HepG2 (cell line): ENCODE measurements around the gene FCN3. TPM values are rescaled to one million over a fixed set of nuclear protein-coding genes. Genes with fewer than 3 reads are reported as not detected.
A peak's percentile ranks its signal among the peaks of the same experiment; 100 is the strongest.

Experiments
- KAT2B ChIP-seq: fragments of 150-350 bp; IDR thresholded peaks from 2 replicates; pipeline ENCODE4 v1.6.1; 2014; ENCODE audit warnings: low read depth, low read length, borderline replicate concordance
- NPAS2 ChIP-seq: sonication (generic); formaldehyde crosslinking; IDR thresholded peaks from 2 replicates; pipeline ENCODE4 v1.8.0; 2022; ENCODE audit warnings: mild to moderate bottlenecking, missing genetic modification reagents, borderline replicate concordance
- PLRG1 ChIP-seq: fragments of 450-650 bp; conservative IDR thresholded peaks from 2 replicates; pipeline ENCODE4 v1.6.1; 2016
- PRDM10 ChIP-seq: sonication (generic); formaldehyde crosslinking; IDR thresholded peaks from 2 replicates; pipeline ENCODE4 v1.4.0; 2020; ENCODE audit warnings: low read depth, missing genetic modification reagents
- RAD21 ChIP-seq: fragments of 450-650 bp; formaldehyde crosslinking; IDR thresholded peaks from 2 replicates; pipeline ENCODE4 v1.5.0; 2020; ENCODE audit warnings: mild to moderate bottlenecking
- RXRA ChIP-seq: sonication (generic); formaldehyde crosslinking; IDR thresholded peaks from 2 replicates; pipeline ENCODE4 v1.5.1; 2020; ENCODE audit warnings: missing genetic modification reagents
- ZFP1 ChIP-seq: IDR thresholded peaks from 2 replicates; pipeline ENCODE4 v1.6.1; 2016
- ZFP36L1 ChIP-seq: sonication (generic); formaldehyde crosslinking; IDR thresholded peaks from 2 replicates; pipeline ENCODE4 v1.8.0; 2022; ENCODE audit warnings: mild to moderate bottlenecking, missing genetic modification reagents, moderate library complexity
- ZFP90 ChIP-seq: sonication (generic); formaldehyde crosslinking; IDR thresholded peaks from 2 replicates; pipeline ENCODE4 v1.8.0; 2022; ENCODE audit warnings: missing genetic modification reagents, mild to moderate bottlenecking, inconsistent platforms, borderline replicate concordance
- ZNF101 ChIP-seq: sonication (generic); formaldehyde crosslinking; IDR thresholded peaks from 2 replicates; pipeline ENCODE4 v1.4.0; 2020; ENCODE audit warnings: mild to moderate bottlenecking, low read depth, missing genetic modification reagents, borderline replicate concordance
- ZNF292 ChIP-seq: sonication (generic); formaldehyde crosslinking; IDR thresholded peaks from 2 replicates; pipeline ENCODE4 v1.8.1; 2022; ENCODE audit warnings: mild to moderate bottlenecking, low read depth, missing genetic modification reagents, borderline replicate concordance
- ZNF33A ChIP-seq: sonication (generic); formaldehyde crosslinking; IDR thresholded peaks from 2 replicates; pipeline ENCODE4 v1.5.1; 2020; ENCODE audit warnings: missing genetic modification reagents, mild to moderate bottlenecking, moderate library complexity, borderline replicate concordance
- ZNF460 ChIP-seq: sonication (generic); formaldehyde crosslinking; IDR thresholded peaks from 2 replicates; pipeline ENCODE4 v1.5.1; 2020; ENCODE audit warnings: missing genetic modification reagents, mild to moderate bottlenecking, borderline replicate concordance
- ZNF891 ChIP-seq: sonication (generic); formaldehyde crosslinking; IDR thresholded peaks from 2 replicates; pipeline ENCODE4 v1.5.0; 2020; ENCODE audit warnings: mild to moderate bottlenecking, missing genetic modification reagents
- polyA plus RNA-seq, 8 experiments: library from polyadenylated mRNA; depleted of rRNA in 3 of 8; stranded (reverse) in 7 of 8; unstranded in 1 of 8; fragments of >200 nt; fragmentation: Illumina TruSeq in 4 of 8; extraction: Trizol in 4 of 8; gene quantifications; 2 replicates each; pipeline versions ENCODE4 v1.2.1 to v1.2.3, GENCODE V29; 2011 to 2016; ENCODE audit warnings: low read depth in 4 of 8, missing spikeins in 1 of 8, mixed read lengths in 1 of 8; ENCODE audit not compliant: insufficient read depth in 1 of 8
- total RNA-seq, 5 experiments: library from RNA; depleted of rRNA; stranded (reverse); fragments of >200 nt; fragmentation: Illumina TruSeq; extraction: Trizol; gene quantifications; 2 replicates each; pipeline ENCODE4 v1.2.3, GENCODE V29; 2016; ENCODE audit warnings: low read depth in 1 of 5
- TF ChIP-seq, protein P1 (sequence below): sonication (generic); formaldehyde crosslinking; conservative IDR thresholded peaks from 2 replicates; pipeline ENCODE4 v1.5.0; 2020; ENCODE audit warnings: missing genetic modification reagents
- TF ChIP-seq, protein P2 (sequence below): sonication (generic); formaldehyde crosslinking; IDR thresholded peaks from 2 replicates; pipeline ENCODE4 v1.8.0; 2022; ENCODE audit warnings: missing genetic modification reagents, mild to moderate bottlenecking, moderate library complexity, borderline replicate concordance
- TF ChIP-seq, protein P3 (sequence below): fragments of 450-650 bp; IDR thresholded peaks from 2 replicates; pipeline ENCODE4 v1.6.1; 2016
- TF ChIP-seq, protein P4 (sequence below): IDR thresholded peaks from 2 replicates; pipeline ENCODE4 v1.6.1; 2018; ENCODE audit warnings: missing genetic modification reagents, mild to moderate bottlenecking, missing compliant biosample characterization

Gene FCN3
- total and polyA plus RNA-seq, 2 of the 13 experiments (the other 11 are each of a cell fraction or from before 2014, with no cell fraction given), result not detected

- TF ChIP-seq ZNF33A (CRISPR knock-in tag) (no peak), ZFP1 (CRISPR knock-in tag) (no peak), NPAS2 (CRISPR knock-in tag) (no peak), ZNF891 (no peak), KAT2B (no peak), ZNF101 (CRISPR knock-in tag) (no peak), ZNF460 (no peak), PLRG1 (no peak), RAD21 (no peak), ZFP36L1 (CRISPR knock-in tag) (no peak), RXRA (CRISPR knock-in tag) (no peak), PRDM10 (CRISPR knock-in tag) (peak; percentile 71; the same call in 1 of the 2 replicates), ZFP90 (CRISPR knock-in tag) (0 out of 2 replicates have a peak, but pooled peaks have one; percentile 18), ZNF292 (CRISPR knock-in tag) (peak; percentile 61)
- TF ChIP-seq, protein P1, sequence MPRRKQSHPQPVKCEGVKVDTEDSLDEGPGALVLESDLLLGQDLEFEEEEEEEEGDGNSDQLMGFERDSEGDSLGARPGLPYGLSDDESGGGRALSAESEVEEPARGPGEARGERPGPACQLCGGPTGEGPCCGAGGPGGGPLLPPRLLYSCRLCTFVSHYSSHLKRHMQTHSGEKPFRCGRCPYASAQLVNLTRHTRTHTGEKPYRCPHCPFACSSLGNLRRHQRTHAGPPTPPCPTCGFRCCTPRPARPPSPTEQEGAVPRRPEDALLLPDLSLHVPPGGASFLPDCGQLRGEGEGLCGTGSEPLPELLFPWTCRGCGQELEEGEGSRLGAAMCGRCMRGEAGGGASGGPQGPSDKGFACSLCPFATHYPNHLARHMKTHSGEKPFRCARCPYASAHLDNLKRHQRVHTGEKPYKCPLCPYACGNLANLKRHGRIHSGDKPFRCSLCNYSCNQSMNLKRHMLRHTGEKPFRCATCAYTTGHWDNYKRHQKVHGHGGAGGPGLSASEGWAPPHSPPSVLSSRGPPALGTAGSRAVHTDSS (CRISPR knock-in tag), result no peak
- TF ChIP-seq, protein P2, sequence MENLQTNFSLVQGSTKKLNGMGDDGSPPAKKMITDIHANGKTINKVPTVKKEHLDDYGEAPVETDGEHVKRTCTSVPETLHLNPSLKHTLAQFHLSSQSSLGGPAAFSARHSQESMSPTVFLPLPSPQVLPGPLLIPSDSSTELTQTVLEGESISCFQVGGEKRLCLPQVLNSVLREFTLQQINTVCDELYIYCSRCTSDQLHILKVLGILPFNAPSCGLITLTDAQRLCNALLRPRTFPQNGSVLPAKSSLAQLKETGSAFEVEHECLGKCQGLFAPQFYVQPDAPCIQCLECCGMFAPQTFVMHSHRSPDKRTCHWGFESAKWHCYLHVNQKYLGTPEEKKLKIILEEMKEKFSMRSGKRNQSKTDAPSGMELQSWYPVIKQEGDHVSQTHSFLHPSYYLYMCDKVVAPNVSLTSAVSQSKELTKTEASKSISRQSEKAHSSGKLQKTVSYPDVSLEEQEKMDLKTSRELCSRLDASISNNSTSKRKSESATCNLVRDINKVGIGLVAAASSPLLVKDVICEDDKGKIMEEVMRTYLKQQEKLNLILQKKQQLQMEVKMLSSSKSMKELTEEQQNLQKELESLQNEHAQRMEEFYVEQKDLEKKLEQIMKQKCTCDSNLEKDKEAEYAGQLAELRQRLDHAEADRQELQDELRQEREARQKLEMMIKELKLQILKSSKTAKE (CRISPR knock-in tag), result 0 out of 2 replicates have a peak, but pooled peaks have one; percentile 6
- TF ChIP-seq, protein P3, sequence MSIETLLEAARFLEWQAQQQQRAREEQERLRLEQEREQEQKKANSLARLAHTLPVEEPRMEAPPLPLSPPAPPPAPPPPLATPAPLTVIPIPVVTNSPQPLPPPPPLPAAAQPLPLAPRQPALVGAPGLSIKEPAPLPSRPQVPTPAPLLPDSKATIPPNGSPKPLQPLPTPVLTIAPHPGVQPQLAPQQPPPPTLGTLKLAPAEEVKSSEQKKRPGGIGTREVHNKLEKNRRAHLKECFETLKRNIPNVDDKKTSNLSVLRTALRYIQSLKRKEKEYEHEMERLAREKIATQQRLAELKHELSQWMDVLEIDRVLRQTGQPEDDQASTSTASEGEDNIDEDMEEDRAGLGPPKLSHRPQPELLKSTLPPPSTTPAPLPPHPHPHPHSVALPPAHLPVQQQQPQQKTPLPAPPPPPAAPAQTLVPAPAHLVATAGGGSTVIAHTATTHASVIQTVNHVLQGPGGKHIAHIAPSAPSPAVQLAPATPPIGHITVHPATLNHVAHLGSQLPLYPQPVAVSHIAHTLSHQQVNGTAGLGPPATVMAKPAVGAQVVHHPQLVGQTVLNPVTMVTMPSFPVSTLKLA, result no peak
- TF ChIP-seq, protein P4, sequence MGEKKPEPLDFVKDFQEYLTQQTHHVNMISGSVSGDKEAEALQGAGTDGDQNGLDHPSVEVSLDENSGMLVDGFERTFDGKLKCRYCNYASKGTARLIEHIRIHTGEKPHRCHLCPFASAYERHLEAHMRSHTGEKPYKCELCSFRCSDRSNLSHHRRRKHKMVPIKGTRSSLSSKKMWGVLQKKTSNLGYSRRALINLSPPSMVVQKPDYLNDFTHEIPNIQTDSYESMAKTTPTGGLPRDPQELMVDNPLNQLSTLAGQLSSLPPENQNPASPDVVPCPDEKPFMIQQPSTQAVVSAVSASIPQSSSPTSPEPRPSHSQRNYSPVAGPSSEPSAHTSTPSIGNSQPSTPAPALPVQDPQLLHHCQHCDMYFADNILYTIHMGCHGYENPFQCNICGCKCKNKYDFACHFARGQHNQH (CRISPR knock-in tag), result no peak
Measured at GRCh38 chr1:27342778-27343638, 31.6 kb downstream of the FCN3 start (continued).
